AG09309 (cell line): Measurements from ENCODE around the gene PCDHGA1.

Experiments used
- DNase-seq: peaks from one replicate; pipeline ENCODE4 v3.0.0-alpha.2; 2010; ENCODE audit warnings: low read depth
- H3K4me3 ChIP-seq: 2 replicates; pipeline ENCODE4 v1.5.1; 2011; ENCODE audit warnings: mild to moderate bottlenecking, low read depth, low read length, moderate library complexity; ENCODE audit not compliant: control insufficient read depth
- TF ChIP-seq, protein P1 (sequence below): IDR thresholded peaks from 2 replicates; pipeline ENCODE4 v1.5.1; 2011; ENCODE audit warnings: mild to moderate bottlenecking, low read depth, low read length, inconsistent platforms; ENCODE audit not compliant: insufficient read depth, control insufficient read depth; ENCODE audit errors: missing control alignments

PCDHGA1 gene

DNA sequence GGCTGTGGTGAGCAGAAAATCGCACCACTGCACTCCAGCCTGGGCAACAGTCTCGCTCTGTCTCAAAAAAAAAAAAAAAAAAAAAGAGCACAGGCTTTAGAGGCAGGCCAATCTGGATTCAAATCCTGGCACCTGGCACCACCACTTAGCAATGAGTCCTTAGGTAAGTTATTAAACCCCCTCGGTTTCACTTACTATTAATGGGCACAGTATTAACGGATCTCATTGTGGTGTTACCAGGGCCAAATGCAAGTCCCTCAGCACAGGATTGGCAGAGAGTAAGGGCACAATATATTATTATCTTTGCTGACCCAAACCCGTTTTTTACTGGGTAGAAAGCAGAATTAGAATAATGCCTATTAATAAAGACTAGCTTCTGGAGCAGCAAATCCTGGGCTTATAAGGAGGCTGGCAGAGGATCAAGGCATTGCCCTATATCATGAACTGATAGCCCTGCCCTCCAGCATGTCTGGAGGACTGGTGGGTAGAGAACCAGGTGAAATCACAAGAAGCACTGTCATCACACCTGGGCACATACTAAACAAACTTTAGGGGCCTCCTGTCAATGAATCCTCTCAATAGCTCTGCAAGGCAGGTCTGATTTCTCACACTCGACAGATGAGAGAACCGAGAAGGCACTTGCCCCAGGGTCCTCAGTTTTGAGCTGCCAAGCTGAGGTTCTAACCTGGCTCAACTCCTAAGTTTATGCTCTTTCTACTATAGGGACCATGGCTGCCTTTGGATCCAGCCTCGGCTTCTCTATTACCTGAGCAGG, 176.3 kb downstream of the PCDHGA1 start:
- TF ChIP-seq, protein P1, sequence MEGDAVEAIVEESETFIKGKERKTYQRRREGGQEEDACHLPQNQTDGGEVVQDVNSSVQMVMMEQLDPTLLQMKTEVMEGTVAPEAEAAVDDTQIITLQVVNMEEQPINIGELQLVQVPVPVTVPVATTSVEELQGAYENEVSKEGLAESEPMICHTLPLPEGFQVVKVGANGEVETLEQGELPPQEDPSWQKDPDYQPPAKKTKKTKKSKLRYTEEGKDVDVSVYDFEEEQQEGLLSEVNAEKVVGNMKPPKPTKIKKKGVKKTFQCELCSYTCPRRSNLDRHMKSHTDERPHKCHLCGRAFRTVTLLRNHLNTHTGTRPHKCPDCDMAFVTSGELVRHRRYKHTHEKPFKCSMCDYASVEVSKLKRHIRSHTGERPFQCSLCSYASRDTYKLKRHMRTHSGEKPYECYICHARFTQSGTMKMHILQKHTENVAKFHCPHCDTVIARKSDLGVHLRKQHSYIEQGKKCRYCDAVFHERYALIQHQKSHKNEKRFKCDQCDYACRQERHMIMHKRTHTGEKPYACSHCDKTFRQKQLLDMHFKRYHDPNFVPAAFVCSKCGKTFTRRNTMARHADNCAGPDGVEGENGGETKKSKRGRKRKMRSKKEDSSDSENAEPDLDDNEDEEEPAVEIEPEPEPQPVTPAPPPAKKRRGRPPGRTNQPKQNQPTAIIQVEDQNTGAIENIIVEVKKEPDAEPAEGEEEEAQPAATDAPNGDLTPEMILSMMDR: no peak
- no peak for DNase-seq
- H3K4me3 ChIP-seq: no peak overlapping the region

DNA sequence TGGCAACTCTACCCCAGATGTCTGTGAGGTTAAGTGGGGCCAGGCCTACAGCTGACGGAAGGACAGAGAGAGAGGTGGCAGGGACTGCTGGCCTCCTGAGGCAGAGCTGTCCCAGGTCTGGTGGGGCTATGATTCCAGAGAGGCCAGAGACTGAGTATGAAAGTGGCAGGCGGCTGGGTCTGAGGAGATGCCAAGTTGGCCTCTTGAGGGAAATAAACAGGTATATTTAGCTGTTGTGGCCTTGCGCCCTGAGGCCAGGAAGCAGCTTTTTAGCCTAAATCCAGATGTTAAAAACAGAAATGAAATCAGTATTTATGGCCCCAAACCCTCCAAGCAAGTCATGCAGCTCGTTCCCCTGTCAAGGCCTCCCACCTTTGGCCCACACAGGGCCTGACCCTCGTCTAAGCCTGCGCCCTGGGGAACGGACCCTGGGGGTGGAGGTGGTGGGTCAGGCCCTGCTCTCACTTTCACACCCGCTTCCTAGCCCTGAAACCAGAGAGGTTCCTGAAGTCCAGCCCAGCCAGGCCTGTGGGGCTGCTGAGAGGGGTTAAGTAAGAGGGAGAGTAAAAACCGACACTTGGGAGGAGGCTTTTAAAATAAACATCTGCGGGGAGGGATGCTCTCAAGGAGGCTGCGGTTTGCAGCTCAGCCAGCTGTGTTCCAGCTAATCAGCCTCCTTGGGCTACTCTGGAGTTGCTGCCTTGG, 177.2 kb downstream of the PCDHGA1 start:
- DNase-seq: no peak
- TF ChIP-seq, protein P1: no peak
- H3K4me3 ChIP-seq: no peak overlapping the region; the same call in 1 of the 2 replicates

DNA sequence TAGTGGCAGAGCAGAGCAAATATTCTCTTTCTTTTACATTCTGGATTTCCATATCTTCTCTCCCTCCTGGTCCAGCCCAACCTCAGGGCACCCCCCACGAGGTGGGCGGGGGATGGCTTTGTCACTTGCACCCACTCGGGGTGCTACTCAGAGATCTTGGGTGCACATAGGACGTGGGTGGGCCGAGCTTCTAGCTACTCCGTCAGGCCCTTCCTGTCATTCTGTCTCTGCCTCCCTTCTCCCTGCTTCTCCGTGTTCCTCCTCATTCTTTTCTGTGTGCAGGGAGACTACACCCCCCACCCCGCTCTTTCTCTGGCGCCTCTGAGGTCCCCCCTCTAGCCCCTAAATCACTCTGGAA, 178.1 kb downstream of the PCDHGA1 start:
- TF ChIP-seq, protein P1: no peak
- no peak for DNase-seq
- peak overlapping the region; percentile 29 for H3K4me3 ChIP-seq

DNA sequence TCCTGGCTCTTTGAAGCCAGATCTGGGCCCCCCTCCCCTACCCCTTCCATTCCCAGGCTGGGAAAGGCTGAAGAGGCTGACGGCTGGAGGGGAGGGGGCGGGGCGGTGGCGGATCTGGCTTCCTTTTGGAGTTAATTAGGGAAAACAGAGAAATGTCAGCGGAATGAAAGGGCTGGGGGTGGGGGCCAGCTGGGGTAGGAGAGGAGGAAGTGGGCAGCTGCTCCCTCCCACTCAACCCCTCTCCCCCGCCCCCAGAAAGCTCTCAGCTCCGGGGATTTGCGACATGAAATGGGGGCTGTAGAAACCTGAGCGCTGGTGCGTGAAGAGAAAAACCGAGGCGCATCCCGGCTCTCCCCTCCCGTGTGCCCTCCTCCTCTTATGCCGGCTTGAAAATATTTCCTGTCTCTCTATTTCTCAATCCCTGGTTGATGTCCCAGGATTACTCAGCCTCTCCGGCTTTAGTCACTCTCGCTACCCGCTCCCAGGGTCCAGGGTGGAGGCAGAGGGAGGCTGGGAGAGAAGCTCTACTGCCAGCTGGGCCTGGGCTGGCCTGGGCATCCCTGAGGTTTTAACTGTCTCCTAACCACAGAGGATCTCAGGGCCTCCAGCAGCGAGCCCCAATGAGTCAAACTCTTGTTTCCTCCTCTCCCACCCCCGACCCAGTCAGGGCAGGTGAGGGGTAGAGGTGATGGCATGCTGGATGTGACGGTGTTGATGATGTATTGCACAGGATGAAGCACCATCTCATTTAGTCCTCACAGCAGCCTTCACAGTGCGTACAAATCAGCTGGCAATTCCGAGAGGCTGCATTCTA, 178.7 kb downstream of the PCDHGA1 start:
- peak overlapping the region; percentile 29 for H3K4me3 ChIP-seq
- DNase-seq: peak; percentile 90
- TF ChIP-seq, protein P1: no peak

DNA sequence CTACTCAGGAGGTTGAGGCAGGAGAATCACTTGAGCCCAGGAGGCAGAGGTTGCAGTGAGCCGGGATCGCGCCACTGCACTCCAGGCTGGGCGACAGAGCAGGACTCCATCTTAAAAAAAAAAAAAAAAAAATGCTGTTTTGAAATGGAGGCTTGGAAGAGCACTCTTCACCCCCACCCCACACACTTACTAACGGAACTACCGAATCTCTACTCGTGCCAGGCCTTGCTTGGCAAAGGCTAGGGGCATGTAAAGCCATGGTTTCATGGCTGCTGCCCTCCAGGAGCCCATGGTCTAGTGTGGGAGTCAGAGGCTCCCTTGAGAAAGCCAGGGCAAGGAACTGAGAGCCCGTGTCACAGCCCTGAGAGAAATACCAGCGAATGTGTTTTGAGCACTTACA, 179.8 kb downstream of the PCDHGA1 start:
- no peak overlapping the region for H3K4me3 ChIP-seq
- no peak for DNase-seq

More for the DNA sequence above, 179.8 kb downstream of the PCDHGA1 start:
- TF ChIP-seq, protein P1: no peak
